Pancreas (tissue), 10 donors: ENCODE data around the gene BTBD9. TPM values are rescaled to one million over a fixed set of nuclear protein-coding genes. Genes with fewer than 3 reads are reported as not detected.

Source experiments
- ATAC-seq, 4 donors: fragments of 200-7000 bp; cut with Tn5 transposase; one replicate each; pipeline versions ENCODE4 v1.8.0 to v1.9.1; 2020; ENCODE audit warnings: mild to moderate bottlenecking in 4 of 4, moderate library complexity in 4 of 4
- DNase-seq, 6 donors: peaks; one replicate each; pipeline ENCODE4 v3.0.0-alpha.2; 2020
- FAIRE-seq: peaks from 2 replicates; lab custom pipeline; 2012; peaks lifted over from hg19 to GRCh38; lab: Jason Lieb, UNC
- H3K27ac ChIP-seq, 4 donors: fragments of 200-600 bp; sonication (generic); 1 replicate in 3 of 4; 2 replicates in 1 of 4; pipeline versions ENCODE4 v1.5.0 to v1.8.0; 2020
- H3K27me3 ChIP-seq, 4 donors: fragments of 200-600 bp; one replicate each; pipeline ENCODE4 v1.8.0; 2021
- H3K36me3 ChIP-seq, 3 donors: fragments of 200-600 bp; sonication (generic) in 1 of 3; one replicate each; pipeline versions ENCODE4 v1.5.0 to v1.8.0; 2020 to 2021
- H3K4me1 ChIP-seq, 3 donors: fragments of 200-600 bp; one replicate each; pipeline ENCODE4 v1.8.0; 2021
- H3K4me3 ChIP-seq, 4 donors: fragments of 200-600 bp; sonication (generic) in 2 of 4; one replicate each; pipeline versions ENCODE4 v1.5.0 to v1.8.0; 2020 to 2021
- H3K9me3 ChIP-seq, 4 donors: fragments of 200-600 bp; one replicate each; pipeline ENCODE4 v1.8.0; 2021
- WGBS, 2 donors: extraction: QIAGEN DNeasy Blood & Tissue Kit; methylation state at CpG; one replicate each; pipeline ENCODE4 v1.1.7; 2013; 5-methylcytosine and 5-hydroxymethylcytosine counted together
- intact Hi-C, 3 donors: fragments of 100-400 bp; cut with DNase I; formaldehyde crosslinking; loops; one replicate each; pipeline versions ENCODE4 v1.11.1 to v1.14.2; 2022
- polyA plus RNA-seq, 2 donors: library from polyadenylated mRNA; stranded (reverse); fragments of 200-250 nt; gene quantifications; one replicate each; pipeline ENCODE4 v1.2.3, GENCODE V29; 2013
- total RNA-seq, 6 donors: library from RNA; stranded (reverse); fragmentation: NEBNext Ultra II Directional in 4 of 6; extraction: Animal tissue kit (Norgen Biotek cat#: 25700) in 4 of 6; gene quantifications; one replicate each; pipeline versions ENCODE4 v1.2.1 to v1.2.4, GENCODE V29; 2021 to 2023
- TF ChIP-seq, protein P1 (sequence below), 4 donors: fragments of 200-600 bp; sonication (generic) in 3 of 4; IDR thresholded peaks; one replicate each; pipeline versions ENCODE4 v1.5.0 to v1.8.0; 2021; ENCODE audit warnings: antibody characterized with exemption in 4 of 4
- donor health status: healthy with polysubstance abuse.
- donor health status: DM: no; HTN: no; CAD: no; lungs with moderate emphysema.
- donor health status: DM: no; HTN: no; CAD: no.
- donor health status: control.
- donor health status: control.
- donor health status: Bipolar disorder and iron deficiency.
- donor health status: DM: yes; HTN: yes; CAD: no.
- donor health status: DM: no; HTN: no; CAD: no.
- donor health status: DM: no; HTN: no; CAD: no.
- donor health status: DM: yes; HTN: yes; CAD: no.

Gene BTBD9
- total and polyA plus RNA-seq, 8 donors: 2.2 to 11.0 (median 7.1) TPM

DNA sequence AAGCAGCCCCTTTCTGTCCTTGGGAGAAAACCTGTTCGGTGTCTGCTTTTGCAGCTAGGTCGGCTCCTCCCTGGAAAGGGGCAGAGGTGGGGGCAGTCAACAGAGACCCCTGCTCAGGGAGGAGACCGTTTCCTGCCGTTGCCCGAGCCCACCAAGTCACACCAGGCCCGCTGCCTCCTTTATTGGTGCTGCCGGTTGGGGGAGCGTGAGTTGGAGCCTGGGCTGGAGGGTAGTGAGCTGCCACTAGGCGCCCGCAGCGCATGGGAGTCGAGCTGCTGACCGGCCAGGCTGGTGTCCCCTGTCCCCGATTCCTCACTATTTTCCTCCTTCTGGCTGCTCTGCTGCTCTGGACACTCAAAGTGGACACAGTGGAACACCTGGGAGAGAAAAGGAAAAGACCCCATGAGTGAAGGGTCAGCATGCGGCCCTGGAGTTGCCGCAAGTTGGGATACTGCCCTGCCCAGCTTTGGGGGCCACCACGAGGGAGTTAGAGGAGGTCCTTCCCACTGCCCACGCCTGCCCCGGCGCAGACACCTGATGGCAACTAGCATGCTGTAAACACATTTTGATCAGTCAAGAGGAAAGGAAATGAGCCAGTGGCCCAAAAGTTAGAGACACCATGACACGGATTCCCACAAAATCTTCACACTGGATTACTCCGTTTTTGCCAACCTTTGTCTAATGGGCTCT, 464.8 kb downstream of the BTBD9 start:
- Histone ChIP-seq H3K36me3 (no peaks in the 10 kb centered on the region), H3K9me3 (no peaks in the 10 kb centered on the region), H3K4me3 (no peak overlapping the region), H3K27me3 (no peaks in the 10 kb centered on the region), H3K4me1 (peaks cover 0 to 11% (median 0%) of the 10 kb centered on the region in 3 donors), H3K27ac (no peak overlapping the region)
- 96% methylated on average over 22 of the region's 22 CpGs for WGBS, 2 donors
- no peak for ATAC-seq
- no peak for DNase-seq
- TF ChIP-seq, protein P1, sequence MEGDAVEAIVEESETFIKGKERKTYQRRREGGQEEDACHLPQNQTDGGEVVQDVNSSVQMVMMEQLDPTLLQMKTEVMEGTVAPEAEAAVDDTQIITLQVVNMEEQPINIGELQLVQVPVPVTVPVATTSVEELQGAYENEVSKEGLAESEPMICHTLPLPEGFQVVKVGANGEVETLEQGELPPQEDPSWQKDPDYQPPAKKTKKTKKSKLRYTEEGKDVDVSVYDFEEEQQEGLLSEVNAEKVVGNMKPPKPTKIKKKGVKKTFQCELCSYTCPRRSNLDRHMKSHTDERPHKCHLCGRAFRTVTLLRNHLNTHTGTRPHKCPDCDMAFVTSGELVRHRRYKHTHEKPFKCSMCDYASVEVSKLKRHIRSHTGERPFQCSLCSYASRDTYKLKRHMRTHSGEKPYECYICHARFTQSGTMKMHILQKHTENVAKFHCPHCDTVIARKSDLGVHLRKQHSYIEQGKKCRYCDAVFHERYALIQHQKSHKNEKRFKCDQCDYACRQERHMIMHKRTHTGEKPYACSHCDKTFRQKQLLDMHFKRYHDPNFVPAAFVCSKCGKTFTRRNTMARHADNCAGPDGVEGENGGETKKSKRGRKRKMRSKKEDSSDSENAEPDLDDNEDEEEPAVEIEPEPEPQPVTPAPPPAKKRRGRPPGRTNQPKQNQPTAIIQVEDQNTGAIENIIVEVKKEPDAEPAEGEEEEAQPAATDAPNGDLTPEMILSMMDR (IDR thresholded peaks at IDR 0.05): no peak
- no peak for FAIRE-seq
- intact Hi-C loops: no loop called here

DNA sequence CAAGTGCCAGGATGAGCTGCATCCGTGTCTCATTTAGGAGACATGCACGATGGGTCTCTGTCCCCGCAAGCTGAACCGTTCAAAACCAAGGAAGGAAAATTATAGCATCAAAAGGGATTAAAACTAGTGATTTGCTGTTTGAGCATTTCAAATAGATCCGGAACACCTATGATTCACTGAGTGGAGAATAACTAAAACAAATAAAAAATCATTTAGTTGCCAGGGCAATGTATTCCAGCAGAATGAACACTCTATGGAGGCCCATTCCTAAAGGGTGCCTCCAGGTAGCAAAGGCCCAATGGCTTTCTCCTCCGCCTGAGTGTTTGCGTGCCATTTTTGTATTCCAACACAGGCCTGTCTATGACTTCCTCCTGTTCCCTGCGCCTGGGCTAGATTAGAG, 465.4 kb downstream of the BTBD9 start:
- Histone ChIP-seq H3K4me1 (peaks cover 0 to 11% (median 0%) of the 10 kb centered on the region in 3 donors), H3K36me3 (no peaks in the 10 kb centered on the region), H3K9me3 (no peaks in the 10 kb centered on the region), H3K4me3 (no peak overlapping the region), H3K27me3 (no peaks in the 10 kb centered on the region), H3K27ac (no peak overlapping the region)
- WGBS, 2 donors: 92 to 96% methylated on average over 8 of the region's 8 CpGs
- FAIRE-seq (no peak), ATAC-seq (peak in 1 of 4 donors; percentile 36), DNase-seq (no peak)
- TF ChIP-seq, protein P1 (IDR thresholded peaks at IDR 0.05): no peak
- intact Hi-C loops: no loop called here

DNA sequence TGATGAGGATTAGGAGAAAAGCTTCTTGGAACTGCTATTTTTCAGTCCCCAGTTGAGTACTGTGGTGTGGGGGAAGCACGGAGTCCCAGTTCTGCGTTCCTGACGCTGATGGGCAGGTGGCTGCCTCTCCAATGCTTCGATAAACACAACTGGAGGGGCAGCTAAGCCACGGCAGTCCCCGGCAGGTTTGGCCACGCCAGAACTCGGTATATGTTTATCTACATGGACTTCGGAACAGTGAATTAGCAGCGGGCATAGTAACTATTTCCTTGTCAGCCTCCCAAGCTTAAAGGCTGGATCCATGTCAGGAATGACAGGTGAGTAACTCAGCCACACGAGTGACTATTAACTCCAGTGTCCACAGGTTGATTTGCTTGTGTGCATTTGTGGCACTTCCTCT, 465.8 kb downstream of the BTBD9 start:
- DNase-seq (no peak), ATAC-seq (no peak), FAIRE-seq (no peak)
- Histone ChIP-seq H3K36me3 (no peaks in the 10 kb centered on the region), H3K27me3 (no peaks in the 10 kb centered on the region), H3K4me1 (peaks cover 0 to 11% (median 0%) of the 10 kb centered on the region in 3 donors), H3K4me3 (no peak overlapping the region), H3K9me3 (no peaks in the 10 kb centered on the region), H3K27ac (no peak overlapping the region)
- intact Hi-C loops: no loop called here
- TF ChIP-seq, protein P1 (IDR thresholded peaks at IDR 0.05): no peak
- WGBS, 2 donors: 86% methylated on average over 11 of the region's 11 CpGs

DNA sequence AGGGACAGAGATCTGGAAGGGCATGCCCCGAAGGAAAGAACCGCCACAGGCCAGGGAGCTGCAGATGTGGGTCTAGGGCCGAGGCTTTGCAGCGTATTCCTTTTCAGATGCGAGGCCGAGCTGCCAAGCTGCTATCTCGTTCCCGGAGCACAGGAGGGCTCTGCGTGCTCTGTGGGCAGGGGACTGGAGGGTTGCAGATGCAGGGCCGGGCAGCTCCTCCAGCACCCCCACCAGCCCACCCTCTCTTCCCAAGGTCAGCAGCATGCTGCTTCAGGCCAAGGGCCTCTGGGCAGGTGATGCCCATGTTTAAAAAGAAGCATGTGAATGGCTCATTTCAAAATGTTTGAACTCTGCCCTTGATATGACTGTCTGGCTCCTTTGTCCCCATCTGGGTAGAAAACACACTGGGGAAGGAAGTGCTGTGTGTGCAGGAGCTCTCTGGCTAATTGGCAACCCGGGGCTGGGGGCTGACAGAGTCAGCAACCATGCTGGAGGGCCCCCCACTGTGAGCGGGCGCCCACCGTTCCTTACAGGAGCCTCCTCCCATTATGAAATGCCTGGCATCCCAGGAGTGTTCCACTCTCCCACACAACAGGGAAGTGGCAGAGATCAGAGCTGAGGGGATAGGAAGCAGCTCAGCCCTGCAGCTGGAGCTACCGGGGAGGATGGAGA, 466.9 kb downstream of the BTBD9 start:
- FAIRE-seq (no peak), ATAC-seq (no peak), DNase-seq (no peak)
- Histone ChIP-seq H3K27ac (no peak overlapping the region), H3K36me3 (no peaks in the 10 kb centered on the region), H3K4me1 (peaks cover 0 to 11% (median 0%) of the 10 kb centered on the region in 3 donors), H3K4me3 (no peak overlapping the region), H3K27me3 (no peaks in the 10 kb centered on the region), H3K9me3 (no peaks in the 10 kb centered on the region)
- intact Hi-C loops: no loop called here
- WGBS, 2 donors: 87 to 89% methylated on average over 15 of the region's 15 CpGs
- TF ChIP-seq, protein P1 (IDR thresholded peaks at IDR 0.05): no peak
